Liver (tissue), 3 donors: ENCODE results near the gene CLIP2.

Experiments
- ATF3 ChIP-seq: IDR thresholded peaks from 2 replicates; pipeline ENCODE4 v1.6.1; 2016; ENCODE audit warnings: antibody characterized with exemption
- CTCF ChIP-seq: fragments of 150-350 bp; IDR thresholded peaks from 2 replicates; pipeline ENCODE4 v1.5.1; 2017; ENCODE audit warnings: improper control_type of control experiment, low read depth, low read length; ENCODE audit not compliant: missing input control
- MAX ChIP-seq: IDR thresholded peaks from 2 replicates; pipeline ENCODE4 v1.6.1; 2016; ENCODE audit warnings: antibody characterized with exemption
- REST ChIP-seq: IDR thresholded peaks from 2 replicates; pipeline ENCODE4 v1.6.1; 2016; ENCODE audit warnings: antibody characterized with exemption, mild to moderate bottlenecking
- RXRA ChIP-seq, 2 donors: IDR thresholded peaks; 2 replicates each; pipeline ENCODE4 v1.6.1; 2017 to 2018; ENCODE audit warnings: antibody characterized with exemption in 2 of 2, mild to moderate bottlenecking in 1 of 2
- TAF1 ChIP-seq: conservative IDR thresholded peaks from 2 replicates; pipeline ENCODE4 v1.6.1; 2016; ENCODE audit warnings: antibody characterized with exemption, mild to moderate bottlenecking
- YY1 ChIP-seq: IDR thresholded peaks from 2 replicates; pipeline ENCODE4 v1.6.1; 2016; ENCODE audit warnings: antibody characterized with exemption, mild to moderate bottlenecking
- donor health status: healthy.
- donor health status: healthy.

- TF ChIP-seq CTCF (no peak), REST (no peak), TAF1 (no peak), RXRA (IDR thresholded peaks at IDR 0.05) (no peak), ATF3 (no peak), YY1 (no peak), MAX (no peak)
Measured at GRCh38 chr7:74424291-74424880, 135.2 kb downstream of the CLIP2 start.
